ENCODE measurements around the gene SRGAP2C.
"Not testable (repeated sequence)": the region's sequence is repeated elsewhere in the genome, so short reads cannot be mapped to it uniquely, and the experiment has no call there.

SRGAP2C gene

DNA sequence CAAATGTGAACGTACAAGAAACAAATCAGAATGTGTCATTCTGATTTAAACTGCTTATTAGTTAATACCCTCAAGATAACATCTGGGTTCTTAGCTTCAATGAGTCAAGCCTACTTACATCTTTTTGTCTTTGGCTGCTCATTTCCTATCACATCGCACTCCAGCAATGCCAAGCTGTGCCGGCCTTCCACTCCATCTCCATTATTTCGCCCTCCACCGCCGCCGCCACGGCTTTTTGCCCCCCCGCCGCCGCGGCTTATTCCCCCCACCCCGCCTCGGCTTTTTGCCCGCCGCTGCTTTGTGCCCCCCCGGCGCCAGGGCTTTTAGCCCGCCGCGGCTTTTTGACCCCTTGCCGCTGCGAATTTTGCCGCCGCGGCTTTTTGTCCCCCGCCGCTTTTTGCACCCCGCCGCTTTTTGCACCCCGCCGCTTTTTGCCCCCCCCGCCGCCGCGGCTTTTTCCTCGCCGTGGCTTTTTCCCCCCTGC lies 211.0 kb downstream of the SRGAP2C start:
- H3K9me2 ChIP-seq (replicated peaks; ENCODE audit: insufficient read depth, low read length); H3K27ac ChIP-seq (ENCODE audit: low read length); H3K9ac ChIP-seq (ENCODE audit: low read length); H3F3A ChIP-seq (ENCODE audit: insufficient read depth, low read length); H2AFZ ChIP-seq (ENCODE audit: low read length); H3K79me2 ChIP-seq (ENCODE audit: low read length); H3K4me3 ChIP-seq (ENCODE audit: low read length); H4K20me1 ChIP-seq (ENCODE audit: insufficient read depth, low read length); DNase-seq; H3K4me1 ChIP-seq (ENCODE audit: low read length); H3K27me3 ChIP-seq (replicated peaks; ENCODE audit: insufficient read depth, low read length); H3K36me3 ChIP-seq (replicated peaks; ENCODE audit: insufficient read depth, low read length); H3K9me3 ChIP-seq (replicated peaks; ENCODE audit: insufficient read depth, low read length); H3K4me2 ChIP-seq (ENCODE audit: low read depth, low read length): not testable (repeated sequence)

DNA sequence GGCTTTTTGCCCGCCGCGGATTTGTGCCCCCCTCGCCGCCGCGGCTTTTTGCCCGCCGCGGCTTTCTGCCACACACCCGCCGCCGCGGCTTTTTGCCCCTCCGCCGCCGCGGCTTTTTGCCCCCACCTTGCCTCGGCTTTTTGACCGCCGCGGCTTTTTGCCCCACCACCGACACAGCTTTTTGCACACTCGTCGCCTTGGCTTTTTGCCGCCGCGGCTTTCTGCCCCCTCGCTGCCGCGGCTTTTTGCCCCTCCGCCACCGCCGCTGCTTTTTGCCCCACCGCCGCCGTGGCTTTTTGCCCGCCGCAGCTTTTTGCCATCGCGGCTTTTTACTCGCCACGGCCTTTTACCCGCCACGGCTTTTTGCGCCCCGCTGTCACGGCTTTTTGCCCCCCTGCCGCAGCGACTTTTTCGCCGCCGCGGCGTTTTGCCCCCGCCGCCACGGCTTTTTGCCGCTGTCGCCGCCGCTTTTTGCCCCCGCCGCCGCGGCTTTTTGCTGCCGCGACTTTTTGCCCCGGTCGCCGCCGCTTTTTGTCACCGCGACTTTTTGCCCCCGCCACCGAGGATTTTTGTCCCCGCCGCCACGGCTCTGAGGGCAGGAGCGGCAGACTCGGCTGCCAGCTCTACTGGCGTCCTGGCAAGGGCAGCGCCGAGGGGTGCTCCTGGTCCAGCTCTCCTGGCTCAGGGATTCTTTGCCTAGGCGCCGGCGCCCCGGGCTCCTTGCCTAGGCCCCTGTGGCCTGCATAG lies 211.7 kb downstream of the SRGAP2C start:
- not testable (repeated sequence) for H2AFZ ChIP-seq (ENCODE audit: low read length); H3K9me2 ChIP-seq (replicated peaks; ENCODE audit: insufficient read depth, low read length); H3F3A ChIP-seq (ENCODE audit: insufficient read depth, low read length); H3K27me3 ChIP-seq (replicated peaks; ENCODE audit: insufficient read depth, low read length); H3K79me2 ChIP-seq (ENCODE audit: low read length); H3K4me1 ChIP-seq (ENCODE audit: low read length); H3K27ac ChIP-seq (ENCODE audit: low read length); DNase-seq; H3K9me3 ChIP-seq (replicated peaks; ENCODE audit: insufficient read depth, low read length); H3K9ac ChIP-seq (ENCODE audit: low read length); H4K20me1 ChIP-seq (ENCODE audit: insufficient read depth, low read length); H3K36me3 ChIP-seq (replicated peaks; ENCODE audit: insufficient read depth, low read length)
- H3K4me2 ChIP-seq (ENCODE audit: low read depth, low read length), result peak overlapping the region; percentile 21; the same call in 1 of the 2 replicates
- H3K4me3 ChIP-seq (ENCODE audit: low read length), result peak overlapping the region; percentile 40

DNA sequence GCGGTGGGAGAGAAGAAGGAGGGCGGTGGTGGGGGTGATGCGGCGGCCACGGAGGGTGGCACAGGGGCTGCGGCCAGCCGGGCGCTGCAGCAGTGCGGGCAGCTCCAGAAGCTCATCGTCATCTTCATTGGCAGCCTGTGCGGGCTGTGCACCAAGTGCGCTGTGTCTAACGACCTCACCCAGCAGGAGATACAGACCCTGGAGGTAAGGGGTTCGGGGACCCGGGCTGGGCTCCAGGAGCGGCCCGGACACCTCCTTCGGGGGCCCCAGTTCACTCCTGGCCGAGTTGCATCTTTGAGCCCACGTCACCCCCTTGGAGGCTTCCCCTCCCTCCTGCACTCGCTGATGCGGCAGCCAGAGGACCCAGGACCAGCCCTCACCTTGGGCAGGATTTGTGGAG lies 212.3 kb downstream of the SRGAP2C start:
- not testable (repeated sequence) for H3K27me3 ChIP-seq (replicated peaks; ENCODE audit: insufficient read depth, low read length); H4K20me1 ChIP-seq (ENCODE audit: insufficient read depth, low read length); H3K4me2 ChIP-seq (ENCODE audit: low read depth, low read length); H3K79me2 ChIP-seq (ENCODE audit: low read length); H2AFZ ChIP-seq (ENCODE audit: low read length); H3K9ac ChIP-seq (ENCODE audit: low read length); H3K36me3 ChIP-seq (replicated peaks; ENCODE audit: insufficient read depth, low read length); H3F3A ChIP-seq (ENCODE audit: insufficient read depth, low read length); H3K4me1 ChIP-seq (ENCODE audit: low read length); H3K27ac ChIP-seq (ENCODE audit: low read length); H3K9me3 ChIP-seq (replicated peaks; ENCODE audit: insufficient read depth, low read length); DNase-seq; H3K4me3 ChIP-seq (ENCODE audit: low read length); H3K9me2 ChIP-seq (replicated peaks; ENCODE audit: insufficient read depth, low read length)

DNA sequence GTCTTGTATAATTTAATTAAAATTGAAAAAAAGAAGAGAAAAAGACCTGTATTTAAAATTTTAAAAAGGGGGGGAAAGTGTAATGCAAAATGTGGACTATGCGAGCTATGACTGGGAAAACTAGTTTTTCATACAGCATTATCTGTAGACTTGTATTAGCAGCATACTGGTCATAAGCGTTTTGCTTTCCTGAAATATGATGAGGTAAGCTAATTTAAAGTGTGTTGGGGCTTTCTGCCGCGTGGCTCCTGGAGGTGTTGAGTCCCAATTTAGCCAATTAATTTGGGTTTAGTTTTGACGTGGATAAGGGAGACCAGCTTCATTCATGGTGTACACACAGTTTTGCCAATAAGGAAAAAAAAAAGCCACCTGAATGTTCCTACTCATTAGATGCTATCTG lies 214.4 kb downstream of the SRGAP2C start:
- not testable (repeated sequence) for H3F3A ChIP-seq (ENCODE audit: insufficient read depth, low read length); H3K9me3 ChIP-seq (replicated peaks; ENCODE audit: insufficient read depth, low read length); H4K20me1 ChIP-seq (ENCODE audit: insufficient read depth, low read length); H3K79me2 ChIP-seq (ENCODE audit: low read length); H3K4me2 ChIP-seq (ENCODE audit: low read depth, low read length); H3K4me1 ChIP-seq (ENCODE audit: low read length); H3K9ac ChIP-seq (ENCODE audit: low read length); H3K27me3 ChIP-seq (replicated peaks; ENCODE audit: insufficient read depth, low read length); DNase-seq; H3K27ac ChIP-seq (ENCODE audit: low read length); H2AFZ ChIP-seq (ENCODE audit: low read length); H3K36me3 ChIP-seq (replicated peaks; ENCODE audit: insufficient read depth, low read length); H3K9me2 ChIP-seq (replicated peaks; ENCODE audit: insufficient read depth, low read length); H3K4me3 ChIP-seq (ENCODE audit: low read length)

DNA sequence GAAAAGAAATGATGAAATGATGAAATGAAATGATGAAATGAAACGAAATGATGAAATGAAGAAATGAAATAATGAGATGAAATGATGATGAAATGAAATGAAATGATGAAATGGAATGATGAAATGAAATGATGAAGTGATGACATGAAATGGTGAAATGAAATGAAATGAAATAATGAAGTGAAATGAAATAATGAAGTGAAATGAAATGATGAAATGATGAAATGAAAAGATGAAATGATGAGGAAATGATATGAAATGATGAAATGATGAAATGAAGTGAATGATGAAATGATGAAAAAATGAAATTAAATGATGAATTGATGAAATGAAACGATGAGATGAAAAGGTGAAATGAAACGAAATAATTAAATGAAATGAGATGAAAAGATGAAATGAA lies 215.3 kb downstream of the SRGAP2C start:
- H3K36me3 ChIP-seq (replicated peaks; ENCODE audit: insufficient read depth, low read length); H3K4me3 ChIP-seq (ENCODE audit: low read length); H3K9me2 ChIP-seq (replicated peaks; ENCODE audit: insufficient read depth, low read length); H3K4me2 ChIP-seq (ENCODE audit: low read depth, low read length); H3K79me2 ChIP-seq (ENCODE audit: low read length); H3K9me3 ChIP-seq (replicated peaks; ENCODE audit: insufficient read depth, low read length); H3F3A ChIP-seq (ENCODE audit: insufficient read depth, low read length); H3K4me1 ChIP-seq (ENCODE audit: low read length); H3K27me3 ChIP-seq (replicated peaks; ENCODE audit: insufficient read depth, low read length); H3K27ac ChIP-seq (ENCODE audit: low read length); H4K20me1 ChIP-seq (ENCODE audit: insufficient read depth, low read length); H3K9ac ChIP-seq (ENCODE audit: low read length); DNase-seq; H2AFZ ChIP-seq (ENCODE audit: low read length): not testable (repeated sequence)

DNA sequence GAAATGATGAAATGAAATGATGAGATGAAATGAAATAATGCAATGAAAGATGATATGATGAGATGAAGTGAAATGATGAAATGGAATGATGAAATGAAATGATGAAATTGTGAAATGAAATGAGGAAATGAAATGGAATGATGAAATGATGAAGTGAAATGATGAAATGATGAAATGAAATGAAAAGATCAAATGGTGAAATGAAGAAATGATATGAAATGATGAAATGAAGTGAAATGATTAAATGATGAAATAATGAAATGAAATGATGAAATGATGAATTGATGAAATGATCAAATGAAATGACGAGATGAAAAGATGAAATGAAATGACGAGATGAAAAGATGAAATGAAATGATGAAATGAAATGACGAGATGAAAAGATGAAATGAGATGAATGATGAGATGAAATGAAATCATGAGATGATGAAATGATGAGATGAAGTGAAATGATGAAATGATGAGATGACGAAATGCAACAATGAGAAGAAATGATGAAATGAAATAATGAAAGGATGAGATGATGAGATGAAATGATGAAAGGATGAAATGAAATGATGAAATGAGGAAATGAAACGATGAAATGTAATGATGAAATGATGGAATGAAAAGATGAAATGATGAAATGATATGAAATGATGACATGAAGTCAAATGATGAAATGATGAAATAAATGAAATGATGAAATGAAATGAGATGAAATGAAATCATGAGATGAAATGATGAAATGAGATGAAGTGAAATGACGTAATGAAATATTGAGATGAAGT lies 216.0 kb downstream of the SRGAP2C start:
- H3K4me3 ChIP-seq (ENCODE audit: low read length); DNase-seq; H3K9ac ChIP-seq (ENCODE audit: low read length); H3F3A ChIP-seq (ENCODE audit: insufficient read depth, low read length); H3K9me2 ChIP-seq (replicated peaks; ENCODE audit: insufficient read depth, low read length); H3K4me2 ChIP-seq (ENCODE audit: low read depth, low read length); H2AFZ ChIP-seq (ENCODE audit: low read length); H3K27me3 ChIP-seq (replicated peaks; ENCODE audit: insufficient read depth, low read length); H4K20me1 ChIP-seq (ENCODE audit: insufficient read depth, low read length); H3K9me3 ChIP-seq (replicated peaks; ENCODE audit: insufficient read depth, low read length); H3K36me3 ChIP-seq (replicated peaks; ENCODE audit: insufficient read depth, low read length); H3K79me2 ChIP-seq (ENCODE audit: low read length); H3K4me1 ChIP-seq (ENCODE audit: low read length); H3K27ac ChIP-seq (ENCODE audit: low read length): not testable (repeated sequence)

DNA sequence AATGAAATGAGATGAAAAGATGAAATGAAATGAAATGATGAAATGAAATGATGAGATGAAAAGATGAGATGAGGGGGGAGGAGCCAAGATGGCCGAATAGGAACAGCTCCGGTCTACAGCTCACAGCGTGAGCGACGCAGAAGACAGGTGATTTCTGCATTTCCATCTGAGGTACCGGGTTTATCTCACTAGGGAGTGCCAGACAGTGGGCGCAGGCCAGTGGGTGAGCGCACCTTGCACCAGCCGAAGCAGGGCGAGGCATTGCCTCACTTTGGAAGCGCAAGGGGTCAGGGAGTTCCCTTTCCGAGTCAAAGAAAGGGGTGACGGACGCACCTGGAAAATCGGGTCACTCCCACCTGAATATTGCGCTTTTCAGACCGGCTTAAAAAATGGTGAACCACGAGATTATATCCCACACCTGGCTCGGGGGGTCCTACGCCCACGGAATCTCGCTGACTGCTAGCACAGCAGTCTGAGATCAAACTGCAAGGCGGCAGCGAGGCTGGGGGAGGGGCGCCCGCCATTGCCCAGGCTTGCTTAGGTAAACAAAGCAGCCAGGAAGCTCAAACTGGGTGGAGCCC lies 216.7 kb downstream of the SRGAP2C start:
- DNase-seq; H3K4me1 ChIP-seq (ENCODE audit: low read length); H3K9ac ChIP-seq (ENCODE audit: low read length); H3K79me2 ChIP-seq (ENCODE audit: low read length); H2AFZ ChIP-seq (ENCODE audit: low read length); H4K20me1 ChIP-seq (ENCODE audit: insufficient read depth, low read length); H3K27ac ChIP-seq (ENCODE audit: low read length); H3K36me3 ChIP-seq (replicated peaks; ENCODE audit: insufficient read depth, low read length); H3F3A ChIP-seq (ENCODE audit: insufficient read depth, low read length); H3K4me2 ChIP-seq (ENCODE audit: low read depth, low read length); H3K9me2 ChIP-seq (replicated peaks; ENCODE audit: insufficient read depth, low read length); H3K9me3 ChIP-seq (replicated peaks; ENCODE audit: insufficient read depth, low read length); H3K4me3 ChIP-seq (ENCODE audit: low read length); H3K27me3 ChIP-seq (replicated peaks; ENCODE audit: insufficient read depth, low read length): not testable (repeated sequence)

DNA sequence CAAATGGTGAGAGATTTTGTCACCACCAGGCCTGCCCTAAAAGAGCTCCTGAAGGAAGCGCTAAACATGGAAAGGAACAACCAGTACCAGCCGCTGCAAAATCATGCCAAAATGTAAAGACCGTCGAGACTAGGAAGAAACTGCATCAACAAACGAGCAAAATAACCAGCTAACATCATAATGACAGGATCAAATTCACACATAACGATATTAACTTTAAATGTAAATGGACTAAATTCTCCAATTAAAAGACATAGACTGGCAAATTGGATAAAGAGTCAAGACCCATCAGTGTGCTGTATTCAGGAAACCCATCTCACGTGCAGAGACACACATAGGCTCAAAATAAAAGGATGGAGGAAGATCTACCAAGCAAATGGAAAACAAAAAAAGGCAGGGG lies 218.5 kb downstream of the SRGAP2C start:
- H4K20me1 ChIP-seq (ENCODE audit: insufficient read depth, low read length), result not testable (repeated sequence)

More for the DNA sequence above, 218.5 kb downstream of the SRGAP2C start:
- H3K27me3 ChIP-seq (replicated peaks; ENCODE audit: insufficient read depth, low read length); H3F3A ChIP-seq (ENCODE audit: insufficient read depth, low read length); H2AFZ ChIP-seq (ENCODE audit: low read length); H3K4me1 ChIP-seq (ENCODE audit: low read length); H3K27ac ChIP-seq (ENCODE audit: low read length); H3K9me2 ChIP-seq (replicated peaks; ENCODE audit: insufficient read depth, low read length); H3K4me3 ChIP-seq (ENCODE audit: low read length); H3K9me3 ChIP-seq (replicated peaks; ENCODE audit: insufficient read depth, low read length); DNase-seq; H3K4me2 ChIP-seq (ENCODE audit: low read depth, low read length); H3K9ac ChIP-seq (ENCODE audit: low read length); H3K79me2 ChIP-seq (ENCODE audit: low read length); H3K36me3 ChIP-seq (replicated peaks; ENCODE audit: insufficient read depth, low read length): not testable (repeated sequence)
